Stimulated activated CD4-positive, alpha-beta T cell treated with anti-CD3 and anti-CD28 coated beads, Interleukin-15, amount 100 ng/mL, for 24 hours (primary cell): ENCODE data around the gene EXOC2.
"Not testable (repeated sequence)": the region's sequence is repeated elsewhere in the genome, so short reads cannot be mapped to it uniquely, and the experiment has no call there.

Experiments
- DNase-seq: peaks from one replicate; pipeline ENCODE4 v3.0.0-alpha.2; 2020

EXOC2 gene

GRCh38 chr6:621931-622330 is 71.0 kb downstream of the EXOC2 start:
- no peak for DNase-seq

- no peak for DNase-seq
Measured at GRCh38 chr6:620950-621349, 72.0 kb downstream of the EXOC2 start.

- DNase-seq, result no peak
Measured at GRCh38 chr6:620166-620565, 72.8 kb downstream of the EXOC2 start.

- DNase-seq, result no peak
Measured at GRCh38 chr6:617456-618100, 75.4 kb downstream of the EXOC2 start.

GRCh38 chr6:613981-614380 is 79.0 kb downstream of the EXOC2 start:
- DNase-seq, result no peak

- no peak for DNase-seq
Measured at GRCh38 chr6:611928-612327, 81.0 kb downstream of the EXOC2 start.

- DNase-seq, result no peak
Measured at GRCh38 chr6:610882-611281, 82.1 kb downstream of the EXOC2 start.

GRCh38 chr6:609905-610304 is 83.0 kb downstream of the EXOC2 start:
- no peak for DNase-seq

- DNase-seq, result no peak
Measured at GRCh38 chr6:606829-607379, 86.0 kb downstream of the EXOC2 start.

- not testable (repeated sequence) for DNase-seq
Measured at GRCh38 chr6:605895-606294, 87.0 kb downstream of the EXOC2 start.

- DNase-seq, result no peak
Measured at GRCh38 chr6:604579-604978, 88.4 kb downstream of the EXOC2 start.

- no peak for DNase-seq
Measured at GRCh38 chr6:603265-603664, 89.7 kb downstream of the EXOC2 start.

- no peak for DNase-seq
Measured at GRCh38 chr6:599576-600448, 93.1 kb downstream of the EXOC2 start.

- DNase-seq, result no peak
Measured at GRCh38 chr6:593907-594212, 99.1 kb downstream of the EXOC2 start.

GRCh38 chr6:593139-593906 is 99.6 kb downstream of the EXOC2 start:
- peak; percentile 74 for DNase-seq

GRCh38 chr6:589090-589489 is 103.8 kb downstream of the EXOC2 start:
- DNase-seq, result no peak

GRCh38 chr6:586553-586952 is 106.4 kb downstream of the EXOC2 start:
- no peak for DNase-seq

- no peak for DNase-seq
Measured at GRCh38 chr6:583635-584034, 109.3 kb downstream of the EXOC2 start.

- no peak for DNase-seq
Measured at GRCh38 chr6:583116-583515, 109.8 kb downstream of the EXOC2 start.

- no peak for DNase-seq
Measured at GRCh38 chr6:582370-582769, 110.6 kb downstream of the EXOC2 start.

GRCh38 chr6:579339-579738 is 113.6 kb downstream of the EXOC2 start:
- DNase-seq, result no peak

- no peak for DNase-seq
Measured at GRCh38 chr6:572596-573265, 120.2 kb downstream of the EXOC2 start.

- DNase-seq, result no peak
Measured at GRCh38 chr6:571892-572291, 121.0 kb downstream of the EXOC2 start.
